Measurements from ENCODE around the gene SLMAP. TPM values are rescaled to one million over a fixed set of nuclear protein-coding genes. Genes with fewer than 3 reads are reported as not detected.

The SLMAP gene
- total RNA-seq, 1 donor from 2014 or later, result 130 TPM

- no peak for DNase-seq (ENCODE audit: low read depth)
Observed at GRCh38 chr3:57749542-57749941, 6.6 kb upstream of the SLMAP start.

DNA sequence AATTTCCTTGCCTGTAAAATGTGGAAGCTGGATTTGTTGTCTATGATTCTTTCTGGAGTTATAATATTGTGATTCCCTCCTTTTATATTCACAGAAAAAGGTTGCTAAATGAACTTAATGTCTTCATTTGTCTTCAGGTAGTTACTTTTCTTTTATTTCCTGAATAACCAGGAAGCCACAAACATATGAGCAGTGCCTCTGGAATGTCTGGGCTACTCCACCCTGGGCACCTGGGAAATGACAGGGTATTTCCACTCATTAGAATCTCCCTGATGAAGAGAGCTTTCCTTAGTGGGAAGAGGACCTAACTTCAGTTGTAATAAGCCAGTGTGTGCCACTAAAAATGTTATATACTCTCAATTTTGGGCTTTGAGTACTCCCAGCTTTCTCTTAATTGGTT lies 3.8 kb upstream of the SLMAP start:
- peak; percentile 93 for DNase-seq (ENCODE audit: low read depth)

- DNase-seq (ENCODE audit: low read depth), result no peak
Observed at GRCh38 chr3:57753016-57753415, 3.1 kb upstream of the SLMAP start.

- DNase-seq (ENCODE audit: low read depth), result peak; percentile 96
Observed at GRCh38 chr3:57755368-57755675, 787 bp upstream of the SLMAP start.

DNA sequence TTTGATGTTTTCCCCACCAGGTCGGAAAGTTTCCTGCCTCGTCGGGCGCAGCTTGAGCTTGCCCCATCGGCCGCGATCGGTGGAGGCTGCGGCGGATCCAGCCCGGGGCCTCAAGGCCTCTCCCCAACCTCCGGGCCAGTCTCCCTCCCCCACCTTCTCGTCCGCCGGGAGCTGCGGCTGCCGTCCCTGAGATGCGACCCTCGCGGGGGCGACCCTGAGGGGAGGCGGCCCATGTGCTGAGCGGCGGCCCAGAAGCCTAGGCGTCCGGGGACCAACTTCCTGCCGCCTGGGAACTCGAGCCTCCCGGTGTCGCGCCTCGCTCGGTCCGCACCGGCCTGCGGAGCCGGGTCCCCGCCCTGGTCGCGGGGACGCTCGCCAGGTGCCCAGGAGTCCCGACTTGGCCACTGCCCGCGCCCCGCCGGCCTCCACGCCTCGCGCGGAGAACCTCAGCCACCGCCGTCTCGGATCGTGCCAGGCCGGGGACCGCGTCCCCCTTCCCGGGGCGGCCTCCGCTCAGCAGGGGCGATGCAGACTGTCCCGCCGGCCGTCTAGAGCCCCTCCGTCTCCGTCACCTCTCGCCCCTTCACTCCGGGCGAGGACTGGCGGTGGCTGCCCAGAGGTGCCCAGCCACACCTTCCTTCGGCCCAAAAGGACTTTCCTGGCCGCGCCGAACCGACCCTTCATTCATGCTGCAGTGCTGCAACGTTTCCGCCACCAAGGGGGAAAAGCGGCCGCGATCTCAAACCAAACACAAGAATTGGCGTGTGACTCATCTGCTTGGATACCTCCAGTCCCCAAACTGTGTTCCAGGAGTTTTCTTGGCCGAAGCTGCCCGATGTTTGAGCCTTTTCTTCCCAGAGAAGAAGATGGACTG lies 656 bp downstream of the SLMAP start:
- peak; percentile 55 for DNase-seq (ENCODE audit: low read depth)

DNA sequence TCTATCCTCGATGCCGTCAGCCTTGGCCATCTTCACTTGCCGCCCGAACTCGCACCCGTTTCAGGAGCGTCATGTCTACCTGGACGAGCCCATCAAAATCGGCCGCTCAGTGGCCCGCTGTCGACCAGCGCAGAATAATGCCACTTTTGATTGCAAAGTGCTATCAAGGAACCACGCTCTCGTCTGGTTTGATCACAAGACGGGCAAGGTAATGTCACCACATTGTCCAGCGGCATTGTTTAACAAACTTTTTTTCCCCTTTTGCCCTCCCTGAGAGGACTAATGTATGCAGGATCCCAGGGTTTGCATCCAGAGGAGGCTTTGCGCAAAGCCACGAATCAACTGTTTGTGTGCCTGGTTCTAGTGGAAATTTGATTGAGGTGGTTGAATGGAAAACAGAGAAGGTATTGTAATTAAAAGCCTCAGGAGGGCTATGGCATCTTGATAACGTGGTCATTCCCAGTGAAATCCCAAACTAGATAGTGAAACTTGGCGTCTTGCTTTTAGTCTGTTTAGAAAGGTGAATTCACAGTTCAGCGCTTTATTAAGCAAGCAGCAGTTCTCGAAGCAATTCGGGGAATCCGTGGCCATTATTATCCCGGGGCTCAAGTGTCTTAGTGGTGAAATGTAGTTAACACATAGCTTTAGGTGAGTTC lies 1.7 kb downstream of the SLMAP start:
- peak; percentile 70 for DNase-seq (ENCODE audit: low read depth)

DNA sequence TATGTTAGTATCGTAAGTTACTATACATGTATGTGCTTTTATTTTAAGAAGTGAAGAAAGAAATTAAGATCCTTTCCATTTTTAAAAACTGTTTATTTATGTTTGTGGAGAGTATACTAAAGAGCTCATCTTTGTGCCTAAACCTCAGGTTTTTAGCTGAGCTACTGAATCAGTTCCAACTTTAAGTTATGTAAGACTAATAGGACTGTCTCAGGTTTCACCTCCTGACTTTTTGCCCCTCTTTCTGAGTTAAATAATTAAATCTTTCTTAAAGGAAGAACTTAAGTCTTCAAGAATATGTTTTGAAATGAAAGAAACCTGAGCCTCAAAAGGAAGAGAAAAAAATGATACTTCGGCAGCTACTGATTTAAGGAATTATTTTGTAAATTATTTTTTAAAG lies 2.6 kb downstream of the SLMAP start:
- DNase-seq (ENCODE audit: low read depth), result peak; percentile 26

GRCh38 chr3:57764794-57765193 lies 8.7 kb downstream of the SLMAP start:
- DNase-seq (ENCODE audit: low read depth), result no peak

GRCh38 chr3:57768595-57768994 lies 12.5 kb downstream of the SLMAP start:
- no peak for DNase-seq (ENCODE audit: low read depth)

GRCh38 chr3:57770009-57770827 lies 14.1 kb downstream of the SLMAP start:
- DNase-seq (ENCODE audit: low read depth), result no peak

DNA sequence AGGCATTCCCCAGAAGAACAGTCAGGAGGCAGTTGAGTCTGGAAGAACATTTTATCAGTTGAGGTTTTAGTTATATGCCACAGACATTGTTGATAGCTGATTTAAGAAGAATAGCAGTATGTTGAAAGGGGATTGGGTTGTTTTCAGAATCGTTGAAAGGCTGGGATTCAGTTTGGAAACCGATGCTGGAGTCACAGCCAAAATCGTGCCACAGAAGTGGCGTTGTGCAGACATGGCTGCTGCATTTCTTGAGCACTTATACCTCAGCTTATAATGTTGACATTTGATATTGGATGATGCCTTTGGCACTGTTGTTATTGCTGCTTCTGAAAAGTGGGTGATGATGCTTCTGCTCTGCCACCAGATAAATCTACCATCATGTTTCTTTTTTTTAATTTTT lies 16.1 kb downstream of the SLMAP start:
- DNase-seq (ENCODE audit: low read depth), result no peak

DNA sequence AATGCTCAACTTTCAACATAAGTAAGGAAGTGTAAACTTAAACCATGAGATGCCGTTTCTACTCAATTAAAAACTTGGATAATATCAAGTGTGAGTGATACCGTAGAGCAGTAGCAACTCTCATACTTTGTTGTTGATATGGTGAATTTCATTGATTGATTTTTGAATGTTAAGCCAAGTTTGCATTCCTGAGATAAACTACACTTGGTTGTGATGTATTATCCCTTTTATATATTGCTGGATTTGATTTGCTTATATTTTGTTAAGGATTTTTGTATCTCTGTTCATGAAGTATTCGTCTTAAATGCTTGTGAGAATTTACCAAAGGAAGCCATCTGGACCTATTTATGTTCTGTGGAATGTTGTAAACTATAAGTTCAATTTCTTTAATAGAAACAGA lies 21.7 kb downstream of the SLMAP start:
- no peak for DNase-seq (ENCODE audit: low read depth)

GRCh38 chr3:57778494-57778893 lies 22.4 kb downstream of the SLMAP start:
- DNase-seq (ENCODE audit: low read depth), result peak; percentile 39

GRCh38 chr3:57779666-57780065 lies 23.6 kb downstream of the SLMAP start:
- no peak for DNase-seq (ENCODE audit: low read depth)

DNA sequence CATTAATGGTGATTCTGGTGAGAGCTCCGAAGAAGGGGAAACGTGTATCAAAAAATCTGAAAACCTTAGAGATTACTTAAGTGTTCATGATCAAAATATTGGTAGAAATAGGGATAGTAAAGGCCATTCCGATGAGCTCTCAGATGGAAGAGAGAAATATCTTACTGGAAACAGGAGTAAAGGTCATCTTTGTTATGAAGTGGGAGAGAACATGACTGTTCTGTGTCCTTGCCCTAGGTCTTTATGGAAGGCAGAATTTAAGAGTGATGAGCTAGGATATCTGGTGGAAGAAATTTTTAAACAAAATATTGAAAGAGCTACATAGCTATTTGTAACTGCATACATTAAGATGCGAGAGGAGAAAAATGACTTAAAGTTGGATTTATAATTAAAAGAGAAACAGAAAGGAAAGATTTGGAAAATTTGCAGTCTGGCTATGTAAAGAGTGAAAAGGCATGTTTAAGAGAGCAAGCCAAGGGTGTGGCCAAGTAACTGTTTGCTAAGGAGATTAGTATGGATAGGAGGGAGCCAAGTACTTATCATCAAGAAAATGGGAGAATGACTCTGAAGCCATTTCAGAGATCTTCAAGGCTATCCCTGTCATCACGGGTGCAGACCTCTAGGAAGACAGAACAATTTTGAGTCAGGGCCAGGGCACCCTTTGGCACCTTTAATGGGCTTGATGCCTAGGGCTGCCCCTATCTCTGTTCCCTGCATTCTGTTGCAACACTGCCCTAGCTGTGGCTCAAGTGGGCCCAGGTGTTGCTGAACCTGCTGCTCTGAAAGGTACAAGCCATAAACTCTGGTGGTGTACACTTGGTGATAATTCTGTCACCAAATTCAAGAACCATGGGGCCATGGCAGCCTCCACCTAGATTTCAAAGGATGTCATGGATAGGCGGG lies 27.3 kb downstream of the SLMAP start:
- DNase-seq (ENCODE audit: low read depth), result no peak

DNA sequence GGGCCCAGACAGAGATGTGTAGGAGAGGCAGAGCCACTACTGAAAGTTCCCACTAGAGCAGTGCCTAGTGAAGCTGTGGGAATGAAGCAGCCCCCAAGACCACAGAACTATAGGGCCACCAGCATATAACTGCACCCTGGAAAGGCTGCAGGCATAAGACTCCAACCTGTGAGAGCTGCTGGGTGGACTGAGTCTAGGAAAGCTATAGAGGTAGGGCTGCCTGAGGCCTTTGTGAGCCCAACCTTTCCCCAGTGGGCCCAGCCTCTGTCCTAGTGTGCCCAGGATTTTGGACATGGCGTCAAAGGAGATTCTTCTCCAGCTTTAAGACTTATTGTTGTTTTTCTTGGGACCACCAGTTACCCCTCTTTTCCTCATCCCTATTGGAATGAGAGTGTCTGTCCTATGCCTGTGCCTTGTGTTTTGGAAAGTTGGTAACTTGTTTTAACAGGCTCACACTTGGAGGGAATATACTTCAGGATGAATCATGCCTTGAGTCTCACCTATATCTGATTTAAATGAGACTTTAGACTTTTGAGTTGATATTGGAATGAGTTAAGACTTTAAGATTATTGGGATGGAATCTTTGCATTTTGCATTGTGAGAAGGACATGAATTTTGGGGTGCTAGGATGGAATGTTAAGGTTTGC lies 28.1 kb downstream of the SLMAP start:
- DNase-seq (ENCODE audit: low read depth), result no peak

GRCh38 chr3:57785446-57785845 lies 29.3 kb downstream of the SLMAP start:
- DNase-seq (ENCODE audit: low read depth), result no peak

DNA sequence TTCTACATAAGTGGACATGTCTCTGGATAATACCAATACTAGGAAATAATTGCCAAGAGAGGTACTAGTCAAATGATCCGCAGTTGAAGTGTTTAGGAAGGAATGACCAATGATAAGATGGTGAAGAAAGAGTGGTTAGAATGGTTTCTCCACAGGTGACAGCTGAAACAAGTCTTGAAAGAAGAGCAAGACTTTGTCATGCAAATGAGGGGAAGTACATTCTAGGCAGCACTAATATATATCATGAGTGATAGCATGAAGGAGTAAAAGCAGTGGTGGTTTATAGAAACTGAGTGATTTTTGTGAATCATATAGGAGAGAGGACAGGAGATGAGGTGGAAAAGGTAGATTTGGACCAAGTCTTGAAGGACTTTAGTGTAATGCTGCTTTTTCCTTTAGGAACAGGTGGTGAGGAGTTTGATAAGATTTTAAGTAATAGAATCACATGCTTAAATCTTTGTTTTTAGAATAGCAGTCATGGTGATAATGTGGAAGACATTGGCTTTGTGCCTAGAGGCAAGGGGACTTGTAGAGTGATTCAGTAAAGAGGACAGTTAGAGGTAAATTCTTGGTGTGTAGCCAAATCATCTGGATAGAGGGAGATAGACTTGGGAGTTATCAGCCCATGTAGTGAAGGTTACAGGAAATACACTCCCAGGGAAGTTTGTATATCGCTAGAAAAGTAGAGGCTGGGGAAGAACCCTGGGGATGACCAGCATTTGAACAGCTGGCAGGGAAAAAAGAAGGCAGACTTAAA lies 31.9 kb downstream of the SLMAP start:
- DNase-seq (ENCODE audit: low read depth), result peak; percentile 70

- DNase-seq (ENCODE audit: low read depth), result no peak
Observed at GRCh38 chr3:57788624-57789018, 32.5 kb downstream of the SLMAP start.

GRCh38 chr3:57791245-57791644 lies 35.1 kb downstream of the SLMAP start:
- no peak for DNase-seq (ENCODE audit: low read depth)
